HG02981 (cell line): ENCODE results near the gene FSCB.
"Not testable (repeated sequence)": the region's sequence is repeated elsewhere in the genome, so short reads cannot be mapped to it uniquely, and the experiment has no call there.

Source experiments
- ATAC-seq: cut with Tn5 transposase; IDR thresholded peaks from one replicate; pipeline ENCODE4 v1.9.1; 2021; ENCODE audit warnings: mild to moderate bottlenecking, moderate library complexity; ENCODE audit not compliant: unreplicated experiment

The FSCB gene

GRCh38 chr14:44507183-44507582, at the start of gene FSCB:
Gene FSCB, minus strand, starts transcription at chr14:44507283. Its CDS starts 296 bp downstream, at chr14:44506987.
- no peak for ATAC-seq

- no peak for ATAC-seq
Observed at GRCh38 chr14:44531658-44532057, 24.6 kb upstream of the FSCB start.

- no peak for ATAC-seq
Observed at GRCh38 chr14:44530475-44530874, 23.4 kb upstream of the FSCB start.

- ATAC-seq: no peak
Observed at GRCh38 chr14:44529026-44529425, 21.9 kb upstream of the FSCB start.

- no peak for ATAC-seq
Observed at GRCh38 chr14:44528180-44528579, 21.1 kb upstream of the FSCB start.

- no peak for ATAC-seq
Observed at GRCh38 chr14:44525237-44525636, 18.2 kb upstream of the FSCB start.

- not testable (repeated sequence) for ATAC-seq
Observed at GRCh38 chr14:44515668-44516067, 8.6 kb upstream of the FSCB start.

GRCh38 chr14:44508834-44509233, 1.8 kb upstream of the FSCB start:
- no peak for ATAC-seq

- ATAC-seq: no peak
Observed at GRCh38 chr14:44505588-44505987, 1.5 kb downstream of the FSCB start.

GRCh38 chr14:44497148-44497547, 9.9 kb downstream of the FSCB start:
- no peak for ATAC-seq

- ATAC-seq: no peak
Observed at GRCh38 chr14:44494137-44494536, 12.9 kb downstream of the FSCB start.

- ATAC-seq: no peak
Observed at GRCh38 chr14:44490966-44491365, 16.1 kb downstream of the FSCB start.

GRCh38 chr14:44477953-44478352, 29.1 kb downstream of the FSCB start:
- ATAC-seq: no peak

- no peak for ATAC-seq
Observed at GRCh38 chr14:44468771-44469170, 38.3 kb downstream of the FSCB start.

GRCh38 chr14:44463356-44464004, 43.6 kb downstream of the FSCB start:
- no peak for ATAC-seq

- no peak for ATAC-seq
Observed at GRCh38 chr14:44462381-44462780, 44.7 kb downstream of the FSCB start.

GRCh38 chr14:44461811-44462210, 45.3 kb downstream of the FSCB start:
- ATAC-seq: no peak
